NCI-H82 treated with DMSO at 0.1 percent for 48 hours (cell line): Measurements from ENCODE around the gene HECTD3.
A peak's percentile ranks its signal among the peaks of the same experiment; 100 is the strongest.
"Not testable (repeated sequence)": the region's sequence is repeated elsewhere in the genome, so short reads cannot be mapped to it uniquely, and the experiment has no call there.

Source experiments
- DNase-seq: peaks from one replicate; lab custom pipeline; 2025; ENCODE audit not compliant: unreplicated experiment; lab: John Stamatoyannopoulos, UW

HECTD3 gene

DNA sequence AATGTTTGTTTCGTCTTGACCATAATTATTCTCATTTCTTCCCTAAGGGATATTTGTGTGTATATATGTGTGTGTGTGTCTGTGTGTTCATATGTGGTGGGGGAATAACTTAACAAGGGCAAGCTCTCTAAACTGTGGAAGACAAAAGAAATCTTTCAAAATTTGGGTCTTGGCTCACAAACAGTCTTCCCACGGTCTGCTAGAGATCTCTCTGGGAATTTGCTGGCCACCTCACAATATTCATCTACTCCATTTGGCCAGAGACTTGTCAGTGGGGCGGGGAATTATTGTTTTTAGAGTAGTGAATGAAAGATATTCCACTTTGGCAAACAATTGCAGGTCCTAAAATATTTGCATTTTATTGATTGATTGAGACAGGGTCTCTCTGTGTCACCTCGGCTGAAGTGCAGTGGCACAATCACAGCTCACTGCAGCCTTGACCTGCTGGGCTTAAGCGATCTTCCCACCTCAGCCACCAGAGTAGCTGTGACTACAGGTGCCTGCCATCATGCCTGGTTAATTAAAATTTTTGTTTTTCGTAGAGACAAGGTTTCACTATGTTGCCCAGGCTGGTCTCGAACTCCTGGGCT is 16.7 kb downstream of the HECTD3 start:
- DNase-seq, result no peak

DNA sequence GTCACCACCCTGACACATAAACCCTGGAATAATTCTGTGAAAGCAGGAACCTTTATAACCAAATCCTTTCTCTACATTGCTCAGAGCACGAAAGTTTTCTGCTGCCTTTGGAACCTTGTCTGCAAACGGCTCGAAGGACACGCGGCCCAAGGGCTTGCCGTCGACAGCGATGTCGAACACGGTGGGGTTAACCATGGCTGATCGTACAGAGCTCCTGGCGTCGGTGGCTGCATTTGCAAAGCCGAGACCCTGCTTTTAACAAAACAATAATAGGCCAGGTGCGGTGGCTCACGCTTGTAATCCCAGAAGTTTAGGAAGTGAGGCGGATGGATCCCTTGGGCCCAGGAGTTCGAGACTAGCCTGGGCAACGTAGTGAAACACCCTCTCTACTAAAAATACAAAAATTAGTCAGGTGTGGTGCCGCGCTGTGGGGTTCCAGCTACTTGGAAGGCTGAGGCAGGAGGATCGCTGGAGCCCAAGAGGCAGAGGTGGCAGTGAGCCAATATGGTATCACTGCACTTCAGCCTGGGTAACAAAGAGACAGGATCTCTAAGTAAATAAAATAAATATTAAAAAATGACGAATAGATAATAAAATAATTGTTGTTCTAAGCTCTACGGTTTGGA is 22.5 kb downstream of the HECTD3 start:
- DNase-seq, result no peak

DNA sequence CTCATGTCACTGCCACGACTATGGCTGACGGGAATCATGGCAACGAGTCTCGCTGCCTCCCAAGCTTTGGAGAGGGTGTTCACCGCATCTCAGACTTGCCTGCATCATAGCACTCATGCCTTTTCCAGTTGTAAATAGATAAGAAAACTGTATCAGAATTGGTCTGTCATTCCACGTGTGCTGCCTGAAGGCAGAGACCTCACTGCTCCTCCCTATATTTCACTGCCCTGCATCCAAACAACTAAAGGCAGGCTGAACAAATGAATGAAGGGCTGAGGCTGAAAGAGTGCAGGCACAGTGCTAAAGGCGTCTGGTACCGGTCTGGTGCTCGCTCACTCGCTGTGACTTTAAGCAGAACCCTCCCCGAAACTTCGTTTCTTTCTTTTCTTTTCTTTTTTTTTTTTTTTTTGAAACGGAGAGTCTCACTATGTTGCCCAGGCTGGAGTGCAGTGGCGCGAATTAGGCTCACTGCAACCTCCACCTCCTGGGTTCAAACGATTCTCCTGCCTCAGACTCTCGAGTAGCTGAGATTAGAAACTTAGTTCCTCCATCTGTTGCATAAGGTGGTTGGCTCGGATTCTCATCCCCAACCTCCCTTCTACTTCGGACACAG is 25.3 kb downstream of the HECTD3 start:
- DNase-seq, result no peak

DNA sequence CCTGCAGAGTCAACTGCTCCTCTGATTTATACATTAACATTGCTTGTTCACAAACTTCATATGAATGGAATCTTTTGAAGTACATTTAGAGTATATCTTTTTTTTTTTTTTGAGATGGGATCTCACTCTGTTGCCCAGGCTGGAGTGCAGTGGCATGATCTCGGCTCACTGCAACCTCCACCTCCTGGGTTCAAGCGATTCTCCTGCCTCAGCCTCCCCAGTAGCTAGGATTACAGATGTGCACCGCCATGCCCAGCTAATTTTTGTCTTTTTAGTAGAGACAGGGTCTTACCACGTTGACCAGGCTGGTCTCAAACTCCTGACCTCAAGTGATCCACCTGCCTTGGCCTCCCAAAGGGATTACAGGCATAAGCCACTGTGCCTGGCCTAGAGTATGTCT is 33.8 kb downstream of the HECTD3 start:
- not testable (repeated sequence) for DNase-seq

DNA sequence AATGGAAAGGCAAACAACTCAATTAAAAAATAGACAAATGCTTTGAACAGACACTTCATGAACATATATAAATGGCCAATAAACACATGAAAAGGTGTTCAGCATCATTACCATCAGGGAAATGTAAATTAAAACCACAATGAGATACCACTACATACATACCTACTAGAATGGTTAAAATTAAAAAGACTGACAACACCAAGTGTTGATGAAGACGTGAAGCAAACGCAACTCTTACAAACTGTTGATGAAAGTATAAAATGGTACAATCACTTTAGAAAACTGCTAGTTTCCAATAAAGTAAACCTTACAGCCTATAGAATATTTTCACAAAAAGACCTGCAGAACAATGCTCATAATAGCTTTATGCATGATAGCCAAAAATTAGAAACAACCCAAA is 34.9 kb downstream of the HECTD3 start:
- no peak for DNase-seq

DNA sequence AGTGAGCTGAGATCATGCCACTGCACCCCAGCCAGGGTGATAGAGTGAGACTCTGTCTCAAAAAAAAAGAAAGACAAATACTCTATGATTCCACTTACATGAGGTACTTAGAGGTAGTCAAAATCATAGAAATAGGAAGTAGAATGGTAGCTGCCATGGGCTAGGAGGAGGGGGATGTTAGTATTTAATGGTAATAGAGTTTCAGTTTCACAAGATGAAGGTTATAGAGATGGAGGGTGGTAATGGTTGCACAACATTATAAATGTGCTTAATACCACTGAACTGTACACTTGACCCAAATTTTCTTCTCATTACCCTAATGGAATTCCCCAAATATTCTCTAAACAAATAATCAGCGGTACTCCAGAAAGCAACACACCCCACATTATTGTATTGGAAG is 37.5 kb downstream of the HECTD3 start:
- DNase-seq, result no peak

DNA sequence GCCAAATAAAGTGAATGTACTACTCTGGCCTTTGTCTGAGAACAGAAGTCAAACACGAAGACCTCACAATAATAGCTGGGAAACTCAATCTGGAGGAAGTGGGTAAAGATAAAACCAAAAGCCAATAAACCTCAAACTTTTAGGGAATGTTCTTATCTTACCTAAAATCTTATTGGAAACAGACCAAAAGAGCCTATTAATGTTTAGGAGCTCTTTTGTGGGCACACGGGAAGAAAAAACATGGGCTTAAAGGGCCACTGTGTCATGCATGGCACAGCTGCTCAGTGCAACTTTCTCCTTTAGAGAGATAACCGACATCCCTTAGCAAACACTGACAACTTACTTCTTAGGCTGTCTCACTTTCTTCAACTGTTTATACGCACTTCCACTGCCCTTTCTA is 40.8 kb downstream of the HECTD3 start:
- no peak for DNase-seq

DNA sequence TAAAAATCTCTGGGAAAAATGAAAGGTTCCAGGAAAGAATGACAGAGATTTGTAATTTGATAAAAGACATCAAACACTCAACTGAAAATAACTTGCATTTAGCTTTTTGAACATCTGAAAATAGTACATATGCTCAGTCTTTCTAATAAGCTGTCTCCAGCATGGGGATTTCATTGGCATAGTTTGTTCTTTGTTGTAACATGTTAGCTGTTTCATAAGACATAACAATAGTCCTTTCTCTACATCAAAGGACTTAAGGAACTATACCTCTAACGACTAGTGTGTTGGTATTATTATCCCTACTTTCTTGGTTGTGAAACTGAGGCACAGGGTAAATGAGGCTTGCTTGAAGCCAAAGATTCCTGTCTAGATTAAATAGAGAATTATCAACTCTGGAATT is 46.7 kb downstream of the HECTD3 start:
- no peak for DNase-seq

DNA sequence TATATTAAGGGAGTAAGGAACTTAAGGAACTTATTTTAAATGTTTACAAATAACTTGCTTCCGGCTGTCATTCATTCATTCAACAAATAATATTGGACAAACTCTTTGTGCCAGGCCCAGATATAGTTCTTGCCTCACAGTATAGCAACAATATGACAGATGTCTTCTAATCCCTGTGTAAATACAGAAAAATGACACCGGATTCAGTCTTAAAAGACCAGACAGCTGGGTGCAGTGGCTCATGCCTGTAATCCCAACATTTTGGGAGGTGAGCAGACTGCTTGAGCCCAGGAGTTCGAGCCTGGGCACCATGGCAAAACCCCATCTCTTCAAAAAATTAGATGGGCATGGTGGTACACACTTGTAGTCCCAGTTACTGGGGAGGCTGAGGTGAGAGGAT is 48.4 kb downstream of the HECTD3 start:
- DNase-seq, result peak; percentile 44

DNA sequence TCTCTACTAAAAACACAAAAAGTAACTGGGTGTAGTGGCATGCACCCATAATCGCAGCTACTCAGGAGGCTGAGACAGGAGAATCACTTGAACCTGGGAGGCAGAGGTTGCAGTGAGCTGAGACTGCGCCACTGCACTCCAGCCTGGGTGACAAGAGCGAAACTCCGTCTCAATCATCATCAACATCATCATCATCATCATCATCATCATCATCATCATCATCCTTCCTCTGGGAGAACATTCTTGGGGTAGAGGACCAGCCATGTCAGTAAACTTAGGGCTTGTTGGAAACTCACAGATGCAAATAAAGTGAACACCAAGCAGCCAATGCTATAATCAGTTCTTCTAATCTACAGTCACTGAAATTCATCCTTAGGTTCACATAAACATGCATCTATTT is 49.1 kb downstream of the HECTD3 start:
- DNase-seq, result not testable (repeated sequence)

DNA sequence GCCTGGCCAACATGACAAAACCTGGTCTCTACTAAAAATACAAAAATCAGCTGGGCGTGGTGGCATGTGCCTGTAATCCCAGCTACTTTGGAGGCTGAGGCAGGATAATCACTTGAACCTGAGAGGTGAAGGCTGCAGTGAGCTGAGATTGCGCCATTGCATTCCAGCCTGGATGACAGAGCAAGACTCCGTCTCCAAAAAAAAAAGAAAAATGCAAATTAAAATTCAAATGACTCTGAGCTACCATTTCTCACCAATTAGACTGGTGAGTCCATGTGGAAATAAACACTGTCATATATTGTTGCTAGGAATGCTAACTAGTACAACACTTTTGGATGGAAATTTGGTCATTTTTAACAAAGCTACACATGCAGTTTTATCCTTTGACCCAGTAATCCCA is 53.6 kb downstream of the HECTD3 start:
- not testable (repeated sequence) for DNase-seq

DNA sequence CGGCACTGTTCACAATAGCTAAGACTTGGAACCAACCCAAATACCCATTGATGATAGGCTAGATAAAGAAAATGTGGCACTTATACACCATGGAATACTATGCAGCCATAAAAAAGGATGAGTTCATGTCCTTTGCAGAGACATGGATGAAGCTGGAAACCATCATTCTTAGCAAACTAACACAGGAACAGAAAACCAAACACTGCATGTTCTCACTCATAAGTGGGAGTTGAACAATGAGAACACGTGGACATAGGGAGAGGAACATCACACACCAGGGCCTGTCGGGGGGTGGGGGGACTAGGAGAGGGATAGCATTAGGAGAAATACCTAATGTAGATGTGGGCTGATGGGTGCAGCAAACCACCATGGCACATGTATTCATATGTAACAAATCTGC is 55.0 kb downstream of the HECTD3 start:
- not testable (repeated sequence) for DNase-seq
